ENCODE measurements around the gene ENKD1.

The ENKD1 gene

GRCh38 chr16:67664871-67665270 lies 1.7 kb downstream of the ENKD1 start:
- in situ Hi-C loops (cut with MboI; ENCODE audit: low sequenced_read_pairs), result loop anchor here (10.0 kb wide), 1 partner anchor 270 kb away; the partner anchor contains the start of genes CTRL and PSMB10

- in situ Hi-C loops (cut with MboI; ENCODE audit: low sequenced_read_pairs), result loop anchor here (10.0 kb wide), 1 partner anchor 271 kb away; the partner anchor contains the start of genes CTRL and PSMB10
Observed at GRCh38 chr16:67664258-67664657, 2.3 kb downstream of the ENKD1 start.

GRCh38 chr16:67663877-67664222 lies 2.7 kb downstream of the ENKD1 start:
- in situ Hi-C loops (cut with MboI; ENCODE audit: low sequenced_read_pairs), result loop anchor here (10.0 kb wide), 1 partner anchor 271 kb away; the partner anchor contains the start of genes CTRL and PSMB10

GRCh38 chr16:67663151-67663876 lies 3.2 kb downstream of the ENKD1 start:
- in situ Hi-C loops (cut with MboI; ENCODE audit: low sequenced_read_pairs), result loop anchor here (10.0 kb wide), 1 partner anchor 271 kb away; the partner anchor contains the start of genes CTRL and PSMB10

- in situ Hi-C loops (cut with MboI; ENCODE audit: low sequenced_read_pairs), result loop anchor here (10.0 kb wide), 1 partner anchor 272 kb away; the partner anchor contains the start of genes CTRL and PSMB10
Observed at GRCh38 chr16:67662653-67663010, 3.9 kb downstream of the ENKD1 start.

GRCh38 chr16:67661886-67662652 lies 4.5 kb downstream of the ENKD1 start:
- in situ Hi-C loops (cut with MboI; ENCODE audit: low sequenced_read_pairs), result loop anchor here (10.0 kb wide), 1 partner anchor 273 kb away; the partner anchor contains the start of genes CTRL and PSMB10

GRCh38 chr16:67661101-67661761 lies 5.3 kb downstream of the ENKD1 start:
- in situ Hi-C loops (cut with MboI; ENCODE audit: low sequenced_read_pairs), result loop anchor here (10.0 kb wide), 1 partner anchor 274 kb away; the partner anchor contains the start of genes CTRL and PSMB10

- in situ Hi-C loops (cut with MboI; ENCODE audit: low sequenced_read_pairs), result loop anchor here (10.0 kb wide), 1 partner anchor 274 kb away; the partner anchor contains the start of genes CTRL and PSMB10
Observed at GRCh38 chr16:67660564-67661028, 6.0 kb downstream of the ENKD1 start, which contains the start of gene PARD6A. Gene PARD6A, plus strand, starts transcription at chr16:67660960. Its CDS starts 79 bp downstream, at chr16:67661039.

GRCh38 chr16:67659675-67660563 lies 6.6 kb downstream of the ENKD1 start, which contains the start of gene ACD:
Gene ACD, minus strand, starts transcription at chr16:67660260. Its CDS starts 40 bp downstream, at chr16:67660220.
- in situ Hi-C loops (cut with MboI; ENCODE audit: low sequenced_read_pairs), result loop anchor here (10.0 kb wide), 1 partner anchor 275 kb away; the partner anchor contains the start of genes CTRL and PSMB10

- in situ Hi-C loops (cut with MboI; ENCODE audit: low sequenced_read_pairs), result no loop called here
Observed at GRCh38 chr16:67658849-67659674, 7.5 kb downstream of the ENKD1 start.

- in situ Hi-C loops (cut with MboI; ENCODE audit: low sequenced_read_pairs), result no loop called here
Observed at GRCh38 chr16:67657751-67658518, 8.6 kb downstream of the ENKD1 start.

- in situ Hi-C loops (cut with MboI; ENCODE audit: low sequenced_read_pairs), result no loop called here
Observed at GRCh38 chr16:67657017-67657608, 9.4 kb downstream of the ENKD1 start.

GRCh38 chr16:67656344-67657016 lies 10.1 kb downstream of the ENKD1 start:
- in situ Hi-C loops (cut with MboI; ENCODE audit: low sequenced_read_pairs), result no loop called here

GRCh38 chr16:67655363-67655762 lies 11.2 kb downstream of the ENKD1 start:
- in situ Hi-C loops (cut with MboI; ENCODE audit: low sequenced_read_pairs), result no loop called here

- in situ Hi-C loops (cut with MboI; ENCODE audit: low sequenced_read_pairs), result no loop called here
Observed at GRCh38 chr16:67654403-67654911, 12.1 kb downstream of the ENKD1 start.

GRCh38 chr16:67653789-67654402 lies 12.7 kb downstream of the ENKD1 start:
- in situ Hi-C loops (cut with MboI; ENCODE audit: low sequenced_read_pairs), result no loop called here
